ENCODE measurements around the gene ITGA5.

Gene ITGA5

DNA sequence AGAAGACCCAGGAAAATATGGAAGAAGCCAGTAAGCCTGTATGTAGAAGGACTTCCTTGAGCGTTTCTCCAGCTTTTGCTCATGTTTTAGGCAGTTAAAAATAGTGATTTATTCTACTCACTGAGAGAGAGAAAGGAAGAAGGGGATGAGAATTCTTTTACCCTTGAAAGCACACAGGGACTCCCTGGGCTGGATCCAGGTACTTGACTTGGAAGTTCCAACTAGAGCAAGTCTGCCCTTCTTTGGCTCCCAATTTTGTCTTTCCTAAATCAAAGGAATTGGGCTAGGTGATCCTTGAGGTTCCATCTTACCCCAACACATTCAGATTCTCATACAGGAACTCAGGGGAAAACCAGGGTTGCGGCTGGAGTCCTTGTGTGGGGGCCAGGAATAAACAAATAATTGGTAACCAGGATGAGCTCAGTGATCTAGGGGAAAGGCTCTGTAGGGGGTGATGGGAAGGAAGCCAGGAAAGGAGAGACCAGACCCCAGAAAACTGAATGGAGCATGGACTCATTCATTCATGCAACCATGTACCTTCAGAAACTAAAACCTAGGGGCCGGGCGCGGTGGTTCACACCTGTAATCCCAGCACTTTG lies 11.5 kb upstream of the ITGA5 start:
- no peak for DNase-seq

- DNase-seq: peak in 1 of 2 experiments; percentile 40
Measured at GRCh38 chr12:54429014-54429471, 10.0 kb upstream of the ITGA5 start.

DNA sequence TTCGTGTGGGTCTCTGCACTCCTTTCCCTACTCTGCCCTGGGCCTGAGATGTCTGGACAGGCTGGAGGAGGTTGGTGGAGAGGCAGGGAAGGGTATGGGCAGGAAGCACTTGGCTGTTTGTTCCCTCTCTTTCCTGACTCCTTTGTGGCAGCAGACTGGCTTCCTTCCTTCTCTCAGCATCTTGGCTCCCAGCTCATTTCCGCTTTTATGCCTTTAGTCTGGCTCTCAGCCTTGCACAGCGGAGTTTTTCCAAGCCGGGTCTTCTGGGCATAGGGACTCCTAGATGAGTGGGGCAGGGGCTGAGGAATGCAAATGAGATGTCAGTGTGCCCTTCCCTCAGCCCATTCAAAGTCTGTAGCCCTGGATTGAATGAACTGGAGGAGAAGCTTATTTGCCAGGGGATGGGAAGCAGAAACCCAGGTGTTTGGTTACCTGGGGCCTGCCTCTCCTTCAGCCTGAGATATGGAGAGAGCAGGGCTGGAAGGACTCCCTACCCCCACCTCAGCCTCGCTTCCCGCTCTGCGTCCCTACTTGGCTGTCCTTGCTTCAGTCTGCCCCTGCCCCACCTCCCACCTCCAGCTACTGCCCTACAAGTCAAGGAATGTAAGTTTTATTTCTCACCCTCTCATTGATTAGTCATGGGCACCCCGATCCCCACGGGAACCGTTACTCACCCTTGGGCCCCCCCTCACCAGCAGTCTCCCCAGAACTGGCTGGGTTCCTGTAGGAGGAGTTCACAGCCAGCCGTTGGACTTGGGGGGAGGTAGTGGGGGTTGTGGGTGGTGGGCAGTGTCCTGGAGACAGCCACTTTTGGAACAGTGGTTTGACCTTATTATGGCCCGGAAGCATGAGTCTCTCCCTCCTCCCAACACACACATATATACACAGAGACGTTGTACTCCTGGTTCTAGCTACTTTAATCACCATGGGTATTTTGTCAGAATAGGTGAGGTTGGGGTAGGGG lies 9.3 kb upstream of the ITGA5 start:
- peak; percentile 91 to 92 for DNase-seq

DNA sequence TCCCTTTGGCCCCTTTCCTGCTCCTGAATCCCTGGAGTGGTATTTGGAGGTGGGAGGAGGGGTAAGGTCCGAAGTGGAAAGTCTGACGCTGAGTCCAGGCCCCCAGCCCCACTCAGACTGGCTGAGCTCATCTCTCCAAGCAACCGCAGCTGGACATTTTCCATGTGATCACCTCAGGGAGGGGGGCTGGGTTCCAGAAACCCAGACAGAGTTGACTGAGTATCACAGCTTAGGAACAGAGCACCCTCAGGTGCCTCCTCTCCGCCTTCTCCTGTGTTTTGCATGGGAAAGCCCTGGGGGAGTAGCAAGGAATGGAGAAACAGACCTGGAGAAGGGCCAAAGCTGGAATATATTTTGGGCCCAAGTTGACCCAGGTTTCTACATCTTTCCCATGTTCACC lies 8.0 kb upstream of the ITGA5 start:
- no peak for DNase-seq

DNA sequence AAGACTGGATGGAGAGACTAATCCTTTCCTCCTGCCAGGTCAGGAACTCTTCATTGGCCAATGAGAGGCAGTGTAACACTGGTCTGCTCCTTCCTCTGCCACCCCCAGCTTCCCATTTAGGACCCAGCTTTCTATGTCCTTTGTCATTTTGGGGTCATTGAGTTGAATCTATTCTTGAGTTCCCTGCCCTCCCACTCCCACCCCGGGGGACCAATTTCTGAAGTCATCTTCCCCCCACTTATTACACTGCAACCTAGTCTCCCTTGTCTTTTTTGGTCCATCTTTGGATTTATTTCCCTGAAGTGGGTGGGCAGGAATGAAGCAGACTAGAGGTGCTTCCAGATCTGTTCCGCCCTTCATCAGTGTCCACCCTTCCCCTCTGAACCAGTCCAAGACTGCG lies 7.6 kb upstream of the ITGA5 start:
- no peak for DNase-seq

DNA sequence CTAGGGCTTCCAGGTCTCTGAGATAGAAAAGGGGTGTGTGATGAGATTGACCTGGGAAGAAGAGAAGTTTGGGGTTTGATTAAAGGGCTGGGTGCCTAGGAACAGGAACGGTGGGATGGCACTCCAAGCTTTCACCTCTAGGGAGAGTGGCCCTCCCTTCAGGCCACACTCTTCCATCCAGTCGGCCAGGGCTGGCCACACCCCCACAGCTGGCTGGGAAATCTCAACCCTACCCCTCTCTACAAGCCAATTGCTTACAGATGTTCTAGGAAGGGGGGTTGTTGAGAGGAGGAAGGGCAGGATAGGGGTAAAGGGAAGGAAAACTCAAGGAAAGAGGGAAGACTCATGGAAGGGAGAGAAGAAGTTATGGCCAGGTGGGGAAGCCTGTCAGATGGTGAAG lies 6.6 kb upstream of the ITGA5 start:
- no peak for DNase-seq

DNA sequence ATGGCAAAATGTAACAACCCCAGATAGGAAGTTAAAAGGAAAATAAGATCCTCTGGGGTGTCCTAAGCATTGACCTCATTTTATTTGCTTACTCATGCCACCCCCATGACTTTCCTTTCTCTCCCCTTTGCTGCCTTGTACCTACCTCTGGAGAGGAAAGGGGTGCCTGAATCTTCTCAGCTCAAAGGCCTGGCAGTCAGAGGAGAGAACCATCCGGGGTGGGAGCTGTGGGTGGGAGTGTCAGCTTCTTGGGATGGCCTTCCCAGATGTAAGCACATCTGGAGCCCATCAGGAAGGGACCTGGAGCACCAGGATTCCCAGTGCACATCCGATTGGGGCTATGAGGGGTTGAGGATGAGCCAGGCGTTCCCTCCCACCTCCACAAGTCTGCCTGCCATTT lies 5.2 kb upstream of the ITGA5 start:
- no peak for DNase-seq

DNA sequence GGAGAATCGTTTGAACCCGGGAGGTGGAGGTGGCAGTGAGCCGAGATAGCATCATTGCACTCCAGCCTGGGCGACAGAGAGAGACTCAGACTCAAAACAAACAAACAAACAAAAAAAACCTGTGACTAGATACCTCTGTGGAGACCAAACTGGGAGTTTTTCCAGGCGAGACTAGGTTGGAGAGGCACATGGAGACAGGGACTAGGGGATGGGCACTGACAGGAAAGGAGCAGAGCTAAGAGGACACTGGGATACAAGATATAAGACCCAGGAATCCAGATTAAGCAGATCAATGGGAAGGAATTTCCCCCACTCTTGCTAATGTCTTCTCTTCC lies 4.7 kb upstream of the ITGA5 start:
- DNase-seq: no peak

DNA sequence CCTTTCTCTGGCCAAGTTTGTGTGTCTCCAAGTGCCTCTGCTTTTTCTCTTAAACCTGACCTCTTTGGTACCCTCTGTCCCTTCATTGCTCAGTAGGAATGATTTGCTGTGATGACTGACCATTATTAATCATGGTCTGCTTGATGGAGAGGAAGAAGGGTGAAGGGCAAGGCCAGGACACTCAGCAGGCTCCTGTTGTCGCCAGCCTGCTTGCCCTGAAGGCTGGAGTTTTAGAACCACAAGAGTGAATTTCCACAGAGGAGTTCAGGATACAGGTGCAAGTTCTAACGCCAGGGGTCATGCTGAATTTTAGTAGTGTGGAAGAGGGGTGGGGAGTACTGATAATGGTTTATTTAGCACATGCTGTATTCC lies 2.8 kb upstream of the ITGA5 start:
- DNase-seq: no peak

DNA sequence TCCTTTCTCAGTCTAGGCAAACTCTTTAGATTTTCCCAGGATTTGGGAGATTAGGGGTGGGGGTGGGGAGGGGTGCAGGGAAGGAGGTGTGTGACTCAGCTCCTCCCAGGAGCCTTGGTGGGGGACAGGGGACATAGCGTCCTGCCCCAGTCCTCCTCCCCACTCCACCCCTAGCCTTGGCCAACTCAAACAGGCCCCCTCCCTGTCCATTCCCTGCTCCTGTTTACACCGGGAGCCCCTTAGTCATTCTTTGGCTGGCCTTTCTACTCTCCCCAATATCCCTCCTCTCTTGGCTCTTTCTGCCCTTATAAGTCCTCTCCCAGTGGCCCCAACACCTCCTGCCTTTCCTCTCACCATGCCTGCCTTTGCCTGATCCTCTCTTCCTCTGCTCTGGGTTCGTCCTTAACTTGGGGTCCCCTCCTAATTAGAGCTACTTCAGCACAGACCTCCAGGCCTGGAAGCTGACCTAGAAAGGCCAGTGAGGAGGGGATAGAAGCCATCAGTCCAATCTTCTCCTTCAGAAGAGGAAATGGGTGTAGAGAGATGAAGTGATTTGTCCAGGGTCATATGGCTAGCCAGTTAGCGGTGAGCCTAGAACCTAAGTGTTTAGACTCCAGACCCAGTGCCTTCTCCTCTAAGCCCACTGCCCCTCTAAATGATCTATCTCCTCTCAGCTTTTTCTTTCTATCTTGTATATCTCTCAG lies 2.3 kb upstream of the ITGA5 start:
- no peak for DNase-seq

GRCh38 chr12:54420766-54421144 lies 1.7 kb upstream of the ITGA5 start:
- peak; percentile 66 to 83 for DNase-seq

DNA sequence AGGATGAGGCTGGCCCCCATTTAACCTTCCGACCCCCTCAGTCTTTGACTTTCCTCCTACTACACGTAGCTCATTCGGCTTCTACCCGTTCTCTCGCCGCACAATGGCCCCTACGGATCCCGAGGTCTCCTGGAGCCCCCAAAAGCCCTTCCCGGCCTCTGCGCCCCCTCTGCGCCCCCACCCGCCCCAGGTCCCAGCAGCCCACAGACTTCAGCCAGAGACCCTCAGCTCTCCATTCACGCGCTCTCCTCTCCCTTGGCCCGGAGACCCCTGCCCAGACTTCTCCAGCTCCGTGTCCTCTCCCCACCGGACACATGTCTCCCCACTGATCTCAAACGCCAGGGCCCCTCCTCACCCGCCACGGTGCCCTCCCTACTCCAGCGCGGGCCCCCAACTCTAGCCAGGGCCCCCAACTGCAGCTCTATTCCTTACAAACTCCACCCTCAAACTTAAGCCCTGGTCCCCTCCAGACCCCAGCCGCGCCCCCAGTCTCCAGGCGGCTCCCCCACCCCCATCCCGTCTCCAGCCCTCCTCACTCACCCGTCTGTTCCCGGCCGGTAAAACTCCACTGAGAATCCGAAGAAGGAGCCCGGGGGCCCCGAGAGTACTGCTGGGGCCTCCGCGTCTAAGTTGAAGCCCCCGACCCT lies 502 bp downstream of the ITGA5 start:
- DNase-seq: no peak

GRCh38 chr12:54417712-54418440 lies 1.2 kb downstream of the ITGA5 start:
- peak; percentile 40 to 47 for DNase-seq

- peak; percentile 52 to 65 for DNase-seq
Measured at GRCh38 chr12:54416687-54417603, 2.1 kb downstream of the ITGA5 start.

DNA sequence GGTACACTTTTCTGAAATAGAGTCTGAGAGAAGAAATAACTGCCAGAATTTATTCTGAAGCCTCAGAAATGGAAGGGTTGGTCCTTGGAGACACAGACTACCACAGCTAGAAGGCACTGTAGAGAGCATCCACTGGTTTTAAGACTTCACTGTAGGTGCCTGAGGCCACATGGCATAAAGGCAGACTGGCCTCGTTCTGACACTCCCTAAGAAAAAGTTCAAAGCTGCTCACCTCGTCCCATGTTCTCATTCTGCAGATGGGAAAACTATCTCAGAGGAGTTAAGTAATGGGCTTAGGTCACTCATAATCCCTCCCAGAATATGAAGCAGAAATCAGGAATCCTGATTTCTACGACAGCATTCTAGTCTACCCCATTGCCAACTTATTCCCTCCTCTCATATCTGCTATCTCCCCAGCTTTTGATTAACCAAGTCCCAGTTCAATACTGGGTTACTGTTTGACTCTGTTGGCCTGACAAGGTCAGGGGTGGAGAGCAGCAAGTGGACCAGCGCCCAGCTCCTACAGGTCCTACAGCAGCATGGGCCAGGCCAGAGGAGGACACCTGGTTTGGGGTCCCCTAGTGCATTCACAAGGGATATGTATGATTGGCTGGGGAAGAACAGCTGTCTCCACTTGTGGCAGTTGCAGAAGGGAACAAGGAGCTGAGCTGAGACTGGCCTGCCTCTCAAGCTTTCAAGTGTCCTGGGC lies 3.7 kb downstream of the ITGA5 start:
- peak; percentile 49 to 53 for DNase-seq

DNA sequence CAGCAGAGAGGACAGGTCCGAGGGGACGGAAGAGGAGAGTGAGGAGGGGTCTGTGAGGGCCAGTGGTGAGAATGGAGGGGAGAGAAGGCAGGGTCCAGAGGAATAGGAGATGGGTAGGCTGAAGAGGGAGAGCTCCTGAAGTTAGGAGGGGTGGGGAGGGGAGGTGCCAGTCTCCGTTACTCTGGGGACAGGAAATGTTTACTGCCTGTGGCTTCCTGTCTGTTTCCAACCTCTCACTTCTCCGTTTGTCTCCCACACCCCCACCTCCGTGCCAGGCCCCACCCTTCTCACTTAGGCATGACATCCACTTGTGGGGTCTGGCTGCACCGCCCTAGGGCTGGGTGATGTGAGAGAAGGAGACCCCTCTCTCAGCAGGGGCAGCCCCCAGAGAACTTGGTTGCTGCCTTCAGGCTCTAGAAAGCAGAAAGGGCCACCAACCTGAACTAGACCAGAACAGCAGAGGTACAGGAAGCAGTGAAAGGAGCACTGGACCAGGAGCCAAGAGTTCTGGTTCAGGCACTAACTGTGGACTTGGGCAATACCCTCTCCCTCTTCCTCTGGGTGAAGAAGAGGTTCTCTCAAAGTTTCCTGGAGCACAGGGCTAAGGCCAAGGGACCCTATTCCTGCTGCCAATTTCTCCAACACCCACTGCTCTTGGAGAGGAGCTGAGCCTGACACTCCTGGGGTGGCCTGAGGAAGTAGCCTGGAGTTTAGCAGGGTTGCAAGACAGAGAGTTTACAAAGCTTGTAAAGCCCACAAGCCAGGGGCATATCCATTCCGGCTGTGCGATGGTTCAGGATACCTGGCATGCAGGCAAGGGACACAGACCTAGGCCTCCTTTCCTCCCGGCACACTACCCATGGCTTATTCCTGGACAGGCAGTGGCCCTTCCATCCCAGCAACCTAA lies 5.5 kb downstream of the ITGA5 start:
- DNase-seq: peak; percentile 96 to 98

DNA sequence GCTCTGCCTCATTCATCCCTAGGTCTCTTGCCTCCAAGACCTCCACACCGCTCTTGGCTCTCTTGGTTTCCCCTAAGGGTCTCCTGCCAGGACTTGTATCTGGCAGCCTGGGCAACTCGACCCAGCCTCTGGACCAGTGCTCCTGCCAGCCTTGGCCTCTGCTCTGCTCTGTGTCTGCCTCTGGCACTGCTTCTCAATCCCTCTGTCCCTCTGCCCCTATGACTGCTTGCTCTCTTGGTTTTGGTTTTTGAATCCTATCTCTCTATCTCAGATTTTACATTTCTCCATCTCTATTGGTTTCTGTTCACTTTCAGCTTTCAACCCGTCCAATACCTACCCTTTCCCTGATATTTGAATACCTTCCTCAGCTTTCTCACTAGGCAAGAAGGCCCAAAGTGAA lies 6.3 kb downstream of the ITGA5 start:
- DNase-seq: no peak

- DNase-seq: no peak
Measured at GRCh38 chr12:54412348-54412747, 6.7 kb downstream of the ITGA5 start.

DNA sequence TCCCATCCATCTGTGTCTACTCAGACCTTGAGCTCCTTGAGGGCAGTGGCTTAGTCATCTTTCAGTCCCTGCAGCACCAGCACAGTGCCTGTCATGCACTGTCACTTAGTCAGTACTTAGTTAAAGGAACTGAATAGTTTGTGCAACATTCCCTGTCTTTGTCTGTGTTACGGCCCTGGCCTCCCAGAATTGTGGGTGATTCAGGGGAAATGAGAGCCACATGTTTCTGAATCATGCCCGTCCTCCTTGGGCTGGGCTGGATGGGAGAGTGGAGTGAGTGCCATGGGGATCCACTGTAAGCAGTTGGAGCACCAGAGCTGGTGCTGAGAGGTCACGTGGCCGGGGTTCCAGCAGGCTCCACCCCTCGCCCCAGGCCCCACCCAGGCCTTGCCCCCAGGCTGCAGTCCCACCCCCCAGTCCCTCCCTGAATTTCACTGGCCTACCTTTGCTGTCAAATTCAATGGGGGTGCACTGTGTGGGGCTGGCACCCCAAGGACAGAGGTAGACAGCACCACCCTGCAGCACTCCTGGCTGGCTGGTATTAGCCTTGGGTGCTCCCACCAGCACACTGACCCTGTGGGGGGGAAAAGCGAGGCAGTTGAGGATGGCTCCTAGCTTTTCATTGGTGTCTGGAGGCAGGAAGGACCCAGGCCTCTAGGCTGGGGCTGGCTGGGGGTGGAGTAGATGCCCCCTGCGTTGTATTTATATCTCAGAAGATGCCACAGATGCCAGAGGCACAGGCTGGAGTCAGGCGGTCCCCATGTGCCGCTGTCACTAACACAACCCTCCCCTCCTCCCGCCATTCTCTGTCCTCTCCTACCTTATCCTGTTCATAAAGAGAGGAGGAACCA lies 7.5 kb downstream of the ITGA5 start:
- DNase-seq: peak; percentile 66 to 70
